TTC549 (cell line): Measurements from ENCODE around the gene TEP1.
A peak's percentile ranks its signal among the peaks of the same experiment; 100 is the strongest.
"Not testable (repeated sequence)": the region's sequence is repeated elsewhere in the genome, so short reads cannot be mapped to it uniquely, and the experiment has no call there.

Experiments
- FAIRE-seq: peaks from 2 replicates; lab custom pipeline; 2012; peaks lifted over from hg19 to GRCh38; lab: Jason Lieb, UNC

TEP1 gene

DNA sequence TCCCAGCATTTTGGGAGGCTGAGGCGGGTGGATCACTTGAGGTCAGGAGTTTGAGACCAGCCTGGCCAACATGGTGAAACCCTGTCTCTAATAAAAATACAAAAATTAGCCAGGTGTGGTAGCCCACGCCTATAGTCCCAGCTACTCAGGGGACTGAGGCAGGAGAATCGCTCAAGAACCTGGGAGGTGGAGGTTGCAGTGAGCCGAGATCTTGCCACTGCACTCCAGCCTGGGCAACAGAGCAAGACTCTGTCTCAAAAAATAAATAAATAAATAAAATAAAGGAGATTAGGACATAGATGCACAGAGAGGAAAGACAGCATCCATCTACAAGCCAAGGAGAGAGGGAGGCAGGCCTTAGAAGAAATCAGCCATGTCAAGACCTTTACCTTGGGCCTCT, 72.3 kb downstream of the TEP1 start:
- not testable (repeated sequence) for FAIRE-seq

DNA sequence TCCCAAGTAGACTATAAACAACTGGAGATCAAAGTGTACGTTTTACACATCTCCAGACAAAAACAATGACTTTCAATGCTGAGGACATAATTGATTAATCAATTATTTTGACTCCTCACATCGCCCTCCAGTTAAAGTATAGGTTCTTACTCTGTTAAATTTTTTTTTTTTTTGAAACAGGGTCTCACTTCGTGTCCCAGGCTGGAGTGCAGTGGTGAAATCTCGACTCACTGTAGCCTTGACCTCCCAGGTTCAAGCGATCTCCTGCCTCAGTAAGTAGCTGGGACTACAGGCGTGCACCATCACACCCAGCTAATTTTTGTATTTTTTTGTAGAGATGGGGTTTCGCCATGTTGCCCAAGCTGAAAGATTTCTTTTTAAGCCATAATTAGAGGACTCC, 79.3 kb downstream of the TEP1 start:
- FAIRE-seq = no peak

DNA sequence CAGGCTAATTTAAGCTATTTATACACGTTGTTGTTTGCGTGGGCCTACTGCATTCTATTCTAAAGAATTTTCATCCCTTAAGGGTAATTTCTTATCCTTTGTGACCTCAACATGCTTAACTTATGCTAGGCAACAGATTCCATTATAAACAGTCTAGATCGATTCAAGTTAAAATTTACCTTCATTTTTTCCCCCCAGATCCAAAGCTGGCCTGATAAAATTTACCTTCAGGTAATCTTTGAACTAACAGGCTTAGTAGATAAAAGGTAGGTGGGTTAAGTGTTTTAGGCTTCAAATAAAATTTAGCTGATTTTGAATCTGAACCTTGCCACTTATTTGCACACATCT, 79.8 kb downstream of the TEP1 start:
- no peak for FAIRE-seq

DNA sequence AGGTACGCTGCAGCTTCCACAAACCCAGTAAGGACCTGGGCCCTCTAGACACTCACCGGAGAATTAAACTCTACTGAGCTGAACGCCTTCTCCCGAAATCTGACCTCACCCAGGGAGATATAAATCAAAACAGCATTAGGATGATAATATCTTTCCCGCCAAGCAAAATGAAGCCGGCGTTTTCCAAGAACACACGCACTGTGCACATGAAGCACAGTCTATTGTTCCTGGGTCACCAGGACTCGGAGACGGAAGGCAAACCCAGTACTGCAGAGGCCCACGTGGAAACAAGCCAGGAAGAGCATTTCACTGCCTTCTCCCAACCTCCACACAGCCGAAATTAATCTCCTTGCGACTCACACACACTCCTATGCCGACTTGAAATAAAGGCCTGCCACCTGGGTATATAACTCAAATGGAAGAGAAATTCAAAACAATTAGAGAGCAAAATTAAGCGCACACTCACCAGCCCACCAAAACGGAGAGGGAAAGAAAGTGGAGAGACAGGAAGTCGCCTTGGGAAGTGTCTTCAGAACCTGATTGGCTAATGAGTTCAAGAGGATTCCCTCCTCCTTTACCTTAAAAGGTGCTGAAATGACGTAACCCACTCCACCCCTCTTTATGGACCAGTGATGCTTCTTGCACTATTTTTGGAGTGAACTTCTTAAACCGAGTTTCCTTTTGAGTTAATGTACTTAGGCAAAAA, 80.4 kb downstream of the TEP1 start, which contains the start of gene CCNB1IP1:
Gene CCNB1IP1, minus strand, starts transcription at position 492 of the 706 bp plus-strand sequence. CDS start 16,756 bp downstream, outside the sequence.
- peak; percentile 95 for FAIRE-seq

DNA sequence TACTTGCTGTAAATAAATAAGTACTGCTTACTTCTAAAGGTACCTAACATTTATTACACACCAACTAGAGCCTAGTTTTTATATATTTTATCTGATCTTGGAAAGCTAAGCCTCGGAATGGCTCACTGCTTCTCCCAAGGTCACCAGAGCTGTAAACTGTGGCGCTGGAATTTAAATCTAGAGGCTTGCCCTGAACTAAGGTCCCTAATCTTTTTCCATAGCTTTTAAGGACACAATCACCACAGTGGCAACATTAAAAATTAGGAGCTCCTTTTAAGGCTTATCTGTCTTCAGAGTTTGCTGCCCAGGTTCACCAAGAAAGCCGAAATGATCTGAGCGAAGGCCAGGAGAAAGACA, 80.9 kb downstream of the TEP1 start:
- no peak for FAIRE-seq

DNA sequence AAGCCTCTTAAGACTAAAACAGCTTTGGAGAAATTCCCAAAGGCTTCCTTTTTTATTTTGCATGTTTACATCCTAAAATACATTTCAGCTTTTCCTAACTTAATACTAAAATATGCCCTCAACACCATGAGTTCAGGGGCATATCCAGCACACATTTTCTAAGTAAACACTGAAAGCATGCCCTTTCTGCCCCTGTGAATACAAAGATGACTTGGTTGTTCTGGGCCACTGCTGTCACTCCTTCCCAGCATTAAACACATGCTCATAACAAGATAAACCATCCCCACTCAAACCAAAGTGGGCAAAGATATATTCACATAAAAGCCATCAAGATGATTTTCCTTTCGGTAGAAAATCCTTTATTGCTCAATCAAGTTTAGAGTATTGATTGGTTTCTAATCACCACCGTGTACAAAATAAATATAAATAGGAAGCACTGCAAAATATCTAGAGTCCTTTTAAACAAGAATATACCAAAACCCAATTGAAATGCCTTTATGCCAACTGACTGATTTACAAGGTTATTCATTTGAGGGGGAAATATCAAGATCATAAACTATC, 82.2 kb downstream of the TEP1 start:
- FAIRE-seq = no peak

DNA sequence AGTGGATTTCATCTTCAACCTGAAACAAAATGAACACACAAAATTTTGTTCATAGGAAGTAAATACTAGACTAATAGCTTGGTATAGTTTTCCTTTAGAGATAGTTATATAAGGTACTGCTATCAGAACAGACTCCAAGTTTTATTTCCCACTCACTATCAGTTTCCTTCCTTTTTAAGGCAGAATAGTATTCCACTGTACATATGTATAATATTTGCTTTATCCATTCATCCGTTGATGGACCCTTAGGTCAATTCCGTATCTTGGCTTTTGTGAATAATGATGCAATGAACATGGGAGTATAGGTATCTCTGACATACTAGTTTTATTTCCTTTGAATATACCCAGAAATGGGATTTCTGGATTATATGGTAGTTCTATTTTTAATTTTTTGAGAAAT, 83.9 kb downstream of the TEP1 start:
- FAIRE-seq = no peak

DNA sequence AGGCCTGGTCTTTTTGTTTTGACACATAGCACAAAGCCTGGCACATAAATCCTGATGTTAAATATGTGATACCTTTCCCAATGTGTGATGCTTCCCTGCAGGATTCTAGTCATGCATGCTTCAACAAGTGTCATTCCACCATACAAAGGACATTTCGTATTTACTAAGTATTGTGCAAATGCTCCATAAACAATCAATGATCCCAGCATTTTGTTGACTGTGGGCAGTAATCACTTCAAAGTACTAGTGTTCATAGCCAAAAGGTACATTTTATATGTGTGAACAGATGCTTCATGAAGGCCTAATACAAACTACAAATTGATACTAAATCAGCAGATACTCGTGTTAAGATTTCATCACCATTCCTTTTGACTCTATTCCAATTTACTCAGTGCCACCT, 84.6 kb downstream of the TEP1 start:
- FAIRE-seq = no peak

DNA sequence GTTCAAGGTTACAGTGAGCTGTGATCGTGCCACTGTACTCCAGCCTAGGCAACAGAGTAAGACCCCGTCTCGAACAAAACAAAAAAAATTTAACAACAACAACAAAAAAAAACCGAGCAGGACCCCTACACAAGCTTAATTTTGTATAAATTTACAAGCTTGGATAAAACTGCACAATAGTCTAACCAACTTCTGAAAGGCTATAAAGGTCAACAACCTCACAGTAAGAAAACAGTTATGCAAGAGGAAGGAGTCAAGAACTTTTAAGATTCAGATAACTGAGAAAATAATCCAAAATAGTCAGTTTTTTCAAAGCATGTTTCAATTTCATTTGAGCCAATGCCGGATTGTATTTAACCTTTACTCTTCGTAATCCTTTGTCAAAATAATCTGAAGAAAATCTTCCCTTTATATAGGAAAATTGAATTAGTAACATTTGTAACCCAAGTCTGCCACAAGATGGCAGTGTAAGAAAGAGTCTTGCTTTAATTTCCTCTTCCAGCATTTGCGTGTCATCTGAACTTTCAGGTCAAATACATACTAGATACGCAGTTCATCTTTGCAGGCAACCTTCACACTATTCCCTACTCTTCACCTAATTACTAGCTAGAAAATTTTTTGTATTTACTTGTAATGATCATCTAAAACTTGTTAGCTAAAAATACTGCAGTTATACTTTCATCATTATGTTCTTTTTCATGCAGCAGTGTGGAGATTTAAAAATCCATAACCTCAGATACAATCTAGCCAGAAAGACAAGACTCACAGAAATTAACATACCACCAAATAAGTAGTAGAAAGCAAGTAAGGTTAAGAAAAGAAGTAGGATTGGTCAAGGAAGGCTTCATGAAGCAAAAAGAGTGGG, 86.1 kb downstream of the TEP1 start:
- FAIRE-seq = peak; percentile 90

DNA sequence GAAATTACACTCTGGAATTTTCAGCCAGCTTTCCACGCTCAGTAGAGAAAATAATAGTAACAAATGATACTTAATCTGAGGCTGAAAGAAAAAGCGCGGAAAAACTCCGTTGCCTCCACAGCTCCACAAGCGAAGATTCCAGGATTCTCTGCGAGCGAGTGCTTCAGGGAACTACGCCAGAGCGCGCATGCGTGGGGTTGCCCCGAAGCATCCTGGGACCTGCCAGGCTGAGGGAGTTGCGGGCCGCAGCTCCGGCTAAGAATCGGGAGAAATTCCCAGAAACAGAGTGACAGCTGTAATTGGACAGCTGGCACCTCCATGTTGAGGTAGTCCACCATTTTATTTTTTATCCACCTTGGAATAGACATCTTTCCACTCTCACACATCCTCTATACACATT, 95.6 kb downstream of the TEP1 start:
- FAIRE-seq = no peak
